HepG2 (cell line): Measurements from ENCODE around the gene HARBI1. TPM values are rescaled to one million over a fixed set of nuclear protein-coding genes. Genes with fewer than 3 reads are reported as not detected.

Experiments
- ATF1 ChIP-seq: IDR thresholded peaks from 2 replicates; pipeline ENCODE4 v1.6.1; 2016; ENCODE audit warnings: mild to moderate bottlenecking, control low read depth
- ATF4 ChIP-seq, 2 experiments: fragments of 450-650 bp in 1 of 2; sonication (generic) in 1 of 2; formaldehyde crosslinking; IDR thresholded peaks; 2 replicates each; pipeline versions ENCODE4 v1.5.0 to v1.8.0; 2020 to 2022; ENCODE audit warnings: mild to moderate bottlenecking in 1 of 2, missing genetic modification reagents in 1 of 2
- ELK4 ChIP-seq: sonication (generic); formaldehyde crosslinking; IDR thresholded peaks from 2 replicates; pipeline ENCODE4 v1.9.0; 2021; ENCODE audit warnings: missing genetic modification reagents, borderline replicate concordance
- FOSL1 ChIP-seq: sonication (generic); formaldehyde crosslinking; IDR thresholded peaks from 2 replicates; pipeline ENCODE4 v1.9.0; 2021; ENCODE audit warnings: missing genetic modification reagents, borderline replicate concordance
- HNF4A ChIP-seq: sonication (generic); formaldehyde crosslinking; IDR thresholded peaks from 2 replicates; pipeline ENCODE4 v1.4.0; 2020; ENCODE audit warnings: missing genetic modification reagents
- KAT7 ChIP-seq: IDR thresholded peaks from 2 replicates; pipeline ENCODE4 v1.6.1; 2018; ENCODE audit warnings: borderline replicate concordance, missing compliant biosample characterization
- LBX2 ChIP-seq: sonication (generic); formaldehyde crosslinking; IDR thresholded peaks from 2 replicates; pipeline ENCODE4 v1.5.0; 2020; ENCODE audit warnings: missing genetic modification reagents, mild to moderate bottlenecking, borderline replicate concordance
- NFE2L1 ChIP-seq: sonication (generic); formaldehyde crosslinking; IDR thresholded peaks from 2 replicates; pipeline ENCODE4 v1.4.0; 2020; ENCODE audit warnings: missing genetic modification reagents, mild to moderate bottlenecking, borderline replicate concordance
- NONO ChIP-seq, 2 experiments: fragments of 450-650 bp in 1 of 2; sonication (generic) in 1 of 2; formaldehyde crosslinking in 1 of 2; IDR thresholded peaks in 1 of 2; conservative IDR thresholded peaks in 1 of 2; 2 replicates each; pipeline versions ENCODE4 v1.6.1 to v1.8.0; 2017 to 2022; ENCODE audit warnings: mild to moderate bottlenecking in 1 of 2, missing genetic modification reagents in 1 of 2, moderate library complexity in 1 of 2
- RARA ChIP-seq: IDR thresholded peaks from 2 replicates; pipeline ENCODE4 v1.6.1; 2016; ENCODE audit warnings: missing genetic modification reagents, missing compliant biosample characterization
- SNAPC2 ChIP-seq: sonication (generic); formaldehyde crosslinking; IDR thresholded peaks from 2 replicates; pipeline ENCODE4 v1.8.1; 2022; ENCODE audit warnings: mild to moderate bottlenecking, missing genetic modification reagents
- ZFY ChIP-seq: sonication (generic); formaldehyde crosslinking; IDR thresholded peaks from 2 replicates; pipeline ENCODE4 v1.4.0; 2020; ENCODE audit warnings: missing genetic modification reagents
- ZKSCAN5 ChIP-seq: sonication (generic); formaldehyde crosslinking; IDR thresholded peaks from 2 replicates; pipeline ENCODE4 v1.5.1; 2020; ENCODE audit warnings: mild to moderate bottlenecking, missing genetic modification reagents
- ZNF777 ChIP-seq: sonication (generic); formaldehyde crosslinking; IDR thresholded peaks from 2 replicates; pipeline ENCODE4 v1.4.0; 2020; ENCODE audit warnings: missing genetic modification reagents
- ZSCAN5A ChIP-seq: sonication (generic); formaldehyde crosslinking; IDR thresholded peaks from 2 replicates; pipeline ENCODE4 v1.8.0; 2022; ENCODE audit warnings: mild to moderate bottlenecking, missing genetic modification reagents, borderline replicate concordance
- polyA plus RNA-seq, 8 experiments: library from polyadenylated mRNA; depleted of rRNA in 3 of 8; stranded (reverse) in 7 of 8; unstranded in 1 of 8; fragments of >200 nt; fragmentation: Illumina TruSeq in 4 of 8; extraction: Trizol in 4 of 8; gene quantifications; 2 replicates each; pipeline versions ENCODE4 v1.2.1 to v1.2.3, GENCODE V29; 2011 to 2016; ENCODE audit warnings: low read depth in 4 of 8, missing spikeins in 1 of 8, mixed read lengths in 1 of 8; ENCODE audit not compliant: insufficient read depth in 1 of 8
- total RNA-seq, 5 experiments: library from RNA; depleted of rRNA; stranded (reverse); fragments of >200 nt; fragmentation: Illumina TruSeq; extraction: Trizol; gene quantifications; 2 replicates each; pipeline ENCODE4 v1.2.3, GENCODE V29; 2016; ENCODE audit warnings: low read depth in 1 of 5

Gene HARBI1
- total and polyA plus RNA-seq, 2 of the 13 experiments (the other 11 are each of a cell fraction or from before 2014, with no cell fraction given) = 2.5 to 4.8 TPM

- TF ChIP-seq ELK4 (CRISPR knock-in tag) (no peak), NFE2L1 (CRISPR knock-in tag) (no peak), RARA (CRISPR knock-in tag) (peak; percentile 55), ATF1 (no peak), LBX2 (CRISPR knock-in tag) (no peak), ATF4 (CRISPR knock-in tag; IDR thresholded peaks at IDR 0.05) (no peak), NONO (IDR thresholded peaks at IDR 0.05) (no peak), NONO (CRISPR knock-in tag; conservative IDR thresholded peaks at IDR 0.05) (no peak), ZFY (CRISPR knock-in tag) (no peak), ZKSCAN5 (CRISPR knock-in tag) (no peak), FOSL1 (peak; percentile 75; the same call in 1 of the 2 replicates), KAT7 (no peak), ZSCAN5A (CRISPR knock-in tag) (no peak), HNF4A (peak; percentile 56), SNAPC2 (CRISPR knock-in tag) (no peak), ZNF777 (no peak)
- TF ChIP-seq, all 625 proteins: peak for 38
These were observed 5.3 kb downstream of the HARBI1 start (continued) for GRCh38 chr11:46611526-46612304.
